Panc1 (cell line): ENCODE data around the gene SEMA3D.

Source experiments
- CTCF ChIP-seq: fragments of 450-650 bp; IDR thresholded peaks from 2 replicates; pipeline ENCODE4 v1.5.1; 2017; ENCODE audit warnings: mild to moderate bottlenecking
- POLR2AphosphoS5 ChIP-seq: IDR thresholded peaks from 2 replicates; pipeline ENCODE4 v1.6.1; 2012; ENCODE audit warnings: mild to moderate bottlenecking, low read depth, low read length, moderate library complexity

GRCh38 chr7:85154282-85154937 lies 32.4 kb downstream of the SEMA3D start:
- TF ChIP-seq CTCF (no peak), POLR2AphosphoS5 (no peak)
